ENCODE results near the gene CCNT2.

DNA sequence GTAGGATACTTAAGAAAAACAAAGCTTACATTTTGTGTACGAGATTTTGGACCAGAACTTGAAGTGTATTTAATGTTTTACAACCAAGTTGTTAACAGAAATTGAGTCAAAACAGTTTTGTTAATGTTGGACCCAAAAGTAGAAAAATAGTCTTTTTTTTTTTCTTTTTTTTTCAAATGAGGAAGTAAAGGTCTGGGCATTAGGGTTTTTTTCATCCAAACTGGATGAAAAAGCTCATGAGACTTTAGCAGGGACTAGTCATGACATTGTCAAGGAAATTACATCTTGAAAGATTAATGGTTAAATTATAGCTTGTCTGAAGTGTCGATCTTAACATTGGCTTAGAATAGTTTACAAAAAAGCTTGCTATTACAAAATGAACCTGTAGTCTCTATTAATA is 32.3 kb downstream of the CCNT2 start:
- TF ChIP-seq EP300 (IDR thresholded peaks at IDR 0.05; ENCODE audit: borderline replicate concordance in 1 of 2, low read depth in 1 of 2, low read length in 1 of 2) (no peak), CHD2 (IDR thresholded peaks at IDR 0.05; ENCODE audit: low read length, partially characterized antibody) (no peak), SIN3A (IDR thresholded peaks at IDR 0.05; ENCODE audit: borderline replicate concordance, low read depth, low read length) (no peak)
- TF ChIP-seq, protein P1, sequence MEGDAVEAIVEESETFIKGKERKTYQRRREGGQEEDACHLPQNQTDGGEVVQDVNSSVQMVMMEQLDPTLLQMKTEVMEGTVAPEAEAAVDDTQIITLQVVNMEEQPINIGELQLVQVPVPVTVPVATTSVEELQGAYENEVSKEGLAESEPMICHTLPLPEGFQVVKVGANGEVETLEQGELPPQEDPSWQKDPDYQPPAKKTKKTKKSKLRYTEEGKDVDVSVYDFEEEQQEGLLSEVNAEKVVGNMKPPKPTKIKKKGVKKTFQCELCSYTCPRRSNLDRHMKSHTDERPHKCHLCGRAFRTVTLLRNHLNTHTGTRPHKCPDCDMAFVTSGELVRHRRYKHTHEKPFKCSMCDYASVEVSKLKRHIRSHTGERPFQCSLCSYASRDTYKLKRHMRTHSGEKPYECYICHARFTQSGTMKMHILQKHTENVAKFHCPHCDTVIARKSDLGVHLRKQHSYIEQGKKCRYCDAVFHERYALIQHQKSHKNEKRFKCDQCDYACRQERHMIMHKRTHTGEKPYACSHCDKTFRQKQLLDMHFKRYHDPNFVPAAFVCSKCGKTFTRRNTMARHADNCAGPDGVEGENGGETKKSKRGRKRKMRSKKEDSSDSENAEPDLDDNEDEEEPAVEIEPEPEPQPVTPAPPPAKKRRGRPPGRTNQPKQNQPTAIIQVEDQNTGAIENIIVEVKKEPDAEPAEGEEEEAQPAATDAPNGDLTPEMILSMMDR (IDR thresholded peaks at IDR 0.05), result no peak
